Measurements from ENCODE around the gene ZNF334.

The ZNF334 gene

DNA sequence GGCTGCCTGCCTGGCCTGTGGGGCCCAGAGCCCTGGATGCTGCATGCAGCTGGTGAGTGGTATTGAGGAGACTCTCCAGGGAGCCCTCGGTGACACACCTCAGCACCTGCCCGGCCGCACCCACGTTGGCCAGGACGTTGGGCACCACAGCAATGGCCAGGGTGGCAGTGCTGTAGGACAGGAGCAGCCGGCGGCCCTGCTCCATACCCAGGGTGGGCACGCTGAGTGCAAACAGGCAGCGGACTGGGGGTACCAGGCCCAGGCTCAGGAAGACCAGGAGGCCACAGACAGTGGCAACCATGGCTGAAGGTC lies 32.4 kb upstream of the ZNF334 start:
- DNase-seq (ENCODE audit: low spot score) = no peak

DNA sequence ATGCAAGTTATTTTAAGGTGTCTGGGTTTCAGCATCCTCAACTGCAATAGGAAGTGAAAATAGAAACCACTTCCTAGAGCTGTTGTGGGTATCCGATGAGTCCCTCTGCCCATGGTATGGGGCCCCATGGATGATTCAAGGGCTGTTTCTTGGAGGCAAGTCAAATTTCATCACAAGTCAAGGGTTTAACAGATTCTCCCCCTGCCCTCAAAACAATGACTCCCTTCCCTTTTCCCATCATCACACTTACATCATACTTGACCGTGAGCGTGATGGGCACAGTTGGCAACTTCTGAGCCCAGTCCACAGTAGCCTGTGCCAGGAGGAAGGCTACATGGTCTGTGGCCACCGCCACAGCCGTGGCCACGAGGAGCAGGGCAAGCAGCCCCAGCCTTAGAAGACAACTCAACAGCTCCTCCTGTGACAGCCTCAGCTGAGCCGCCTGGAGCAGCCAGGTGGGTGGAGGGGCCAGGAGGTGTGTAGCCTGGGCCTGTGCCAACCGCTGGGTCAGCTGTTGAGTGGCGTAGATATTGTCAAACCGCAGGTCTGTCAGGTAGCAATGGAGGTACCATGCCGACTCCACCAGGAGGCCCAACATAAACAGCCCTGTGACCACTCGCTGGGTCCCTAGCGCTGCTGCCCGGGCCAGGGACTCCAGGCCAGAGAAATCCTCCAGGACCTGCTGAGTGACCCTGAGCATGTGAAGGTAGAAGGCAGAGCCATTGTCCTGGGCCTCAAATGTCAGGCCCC lies 31.9 kb upstream of the ZNF334 start:
- DNase-seq (ENCODE audit: low spot score) = peak; percentile 25

DNA sequence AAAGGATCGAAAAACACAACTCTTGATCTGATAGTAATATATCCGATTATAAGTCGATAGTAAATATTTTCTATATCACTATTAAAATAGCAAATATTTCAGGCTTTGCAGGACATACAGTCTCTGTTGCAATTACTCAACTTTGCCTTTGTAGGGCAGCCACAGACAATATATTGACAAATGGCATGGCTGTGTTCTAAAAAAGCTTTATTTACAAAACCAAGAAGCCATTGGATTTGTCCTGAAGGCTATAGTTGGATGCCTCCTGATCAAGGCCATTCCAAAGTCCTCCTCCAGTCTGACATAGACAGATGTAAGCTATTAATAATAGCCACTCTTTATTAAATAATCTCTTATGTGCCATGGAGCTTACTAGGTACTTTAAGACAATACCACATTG lies 31.2 kb upstream of the ZNF334 start:
- DNase-seq (ENCODE audit: low spot score) = no peak

DNA sequence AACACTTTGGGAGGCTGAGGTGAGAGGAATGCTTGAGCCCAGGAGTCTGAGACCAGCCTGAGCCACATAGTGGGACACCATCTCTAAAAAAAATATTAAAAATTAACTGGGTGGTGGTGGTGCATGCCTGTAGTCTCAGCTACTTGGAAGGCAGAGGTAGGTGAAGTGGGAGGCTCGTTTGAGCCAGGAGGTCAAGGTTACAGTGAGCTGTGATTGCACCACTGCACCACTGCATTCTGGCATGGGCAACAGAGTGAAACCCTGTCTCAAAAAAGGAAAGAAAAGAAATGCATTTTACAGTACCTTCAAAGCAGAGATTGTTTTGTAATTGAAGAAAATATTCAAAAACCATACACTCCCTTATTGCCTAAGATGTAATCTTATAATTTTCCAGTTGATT lies 30.6 kb upstream of the ZNF334 start:
- DNase-seq (ENCODE audit: low spot score) = no peak

DNA sequence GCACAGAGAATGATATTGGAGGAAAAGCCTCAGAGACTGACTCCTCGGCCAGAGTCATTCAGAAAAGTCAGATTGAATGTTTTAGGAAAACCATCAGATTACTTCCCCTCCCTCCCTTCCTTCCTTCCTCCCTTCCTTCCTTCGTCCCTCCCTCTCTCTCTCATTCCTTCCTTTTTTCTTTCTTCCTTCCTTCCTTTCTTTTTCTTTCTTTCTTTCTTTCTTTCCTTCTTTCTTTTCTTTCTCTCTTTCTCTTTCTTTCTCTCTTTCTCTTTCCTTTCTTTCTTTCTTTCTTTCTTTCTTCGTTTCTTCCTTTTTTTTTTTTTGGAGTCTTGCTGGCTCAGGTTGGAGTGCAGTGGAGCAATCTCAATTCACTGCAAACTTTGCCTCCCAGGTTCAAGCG lies 29.7 kb upstream of the ZNF334 start:
- DNase-seq (ENCODE audit: low spot score) = no peak

DNA sequence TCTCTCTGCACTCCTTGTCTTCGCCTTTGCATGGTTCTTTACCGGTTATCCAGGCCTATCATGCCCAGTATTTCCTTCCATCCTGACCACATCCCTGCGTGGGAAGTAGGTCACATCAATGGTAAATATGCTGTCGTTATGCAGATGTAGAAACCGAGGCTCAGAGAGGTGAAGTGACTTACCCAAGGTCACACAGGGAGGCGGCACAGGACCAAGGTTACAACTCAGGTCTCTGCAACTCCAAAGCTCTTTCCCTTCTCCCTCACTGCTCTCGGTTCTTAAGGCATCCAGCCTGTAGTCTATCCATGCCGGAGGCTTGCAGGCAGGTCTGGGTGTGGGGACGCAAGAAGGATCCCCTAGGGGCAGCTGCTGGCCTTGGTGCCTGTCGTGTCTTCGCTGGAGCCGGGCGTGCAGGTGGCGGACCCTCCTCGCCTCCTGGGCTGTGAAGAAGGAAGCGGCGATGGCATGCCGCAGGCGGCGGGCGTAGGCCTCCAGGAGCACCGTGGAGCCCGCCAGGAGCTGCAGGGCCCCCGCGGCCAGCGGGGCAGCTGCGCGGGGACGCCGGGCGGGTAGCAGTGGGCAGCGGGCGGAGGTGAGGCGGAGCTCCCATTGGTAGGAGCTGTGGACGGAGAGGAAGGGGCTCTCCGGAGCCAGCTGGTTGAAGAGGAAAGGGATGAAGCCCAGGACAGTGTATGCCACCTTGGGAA lies 28.0 kb upstream of the ZNF334 start:
- no peak for DNase-seq (ENCODE audit: low spot score)

DNA sequence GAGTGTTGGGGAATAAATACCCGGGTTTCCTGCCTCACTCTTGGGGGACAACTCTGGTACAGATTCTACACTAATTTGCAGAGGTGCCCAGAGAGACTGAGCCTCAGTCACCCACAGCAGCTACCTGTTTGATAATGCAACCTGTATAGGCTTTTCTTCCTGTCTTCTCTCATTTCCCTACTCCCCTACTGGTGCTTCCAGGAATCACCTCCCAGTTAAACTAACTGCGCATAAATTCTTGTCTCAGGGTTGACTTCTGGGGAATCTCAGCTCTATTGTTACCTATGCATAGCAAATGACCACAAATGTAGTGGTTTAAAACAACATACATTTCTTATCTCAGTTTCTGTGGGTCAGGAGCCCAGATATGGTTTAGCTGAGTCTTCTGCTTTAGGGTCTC lies 25.8 kb upstream of the ZNF334 start:
- DNase-seq (ENCODE audit: low spot score) = no peak

DNA sequence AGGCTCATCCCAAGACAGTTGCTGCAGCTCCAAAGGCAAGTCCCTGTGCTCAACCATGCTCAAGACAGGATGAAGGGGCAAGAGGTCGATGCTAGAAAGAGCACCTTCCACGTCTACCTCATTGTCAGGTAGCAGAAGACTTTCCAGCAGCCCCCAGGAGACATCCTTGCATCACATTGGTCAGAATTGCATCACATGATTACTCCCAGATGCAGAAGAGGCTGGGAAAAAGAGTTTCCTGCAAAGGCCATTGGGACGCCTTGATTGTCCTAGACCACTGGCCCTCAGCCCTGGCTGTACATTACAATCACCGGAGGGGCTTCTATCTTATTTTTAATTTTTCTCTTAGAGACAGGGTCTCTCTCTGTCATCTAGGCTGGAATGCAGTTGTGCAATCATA lies 17.3 kb upstream of the ZNF334 start:
- DNase-seq (ENCODE audit: low spot score) = no peak

DNA sequence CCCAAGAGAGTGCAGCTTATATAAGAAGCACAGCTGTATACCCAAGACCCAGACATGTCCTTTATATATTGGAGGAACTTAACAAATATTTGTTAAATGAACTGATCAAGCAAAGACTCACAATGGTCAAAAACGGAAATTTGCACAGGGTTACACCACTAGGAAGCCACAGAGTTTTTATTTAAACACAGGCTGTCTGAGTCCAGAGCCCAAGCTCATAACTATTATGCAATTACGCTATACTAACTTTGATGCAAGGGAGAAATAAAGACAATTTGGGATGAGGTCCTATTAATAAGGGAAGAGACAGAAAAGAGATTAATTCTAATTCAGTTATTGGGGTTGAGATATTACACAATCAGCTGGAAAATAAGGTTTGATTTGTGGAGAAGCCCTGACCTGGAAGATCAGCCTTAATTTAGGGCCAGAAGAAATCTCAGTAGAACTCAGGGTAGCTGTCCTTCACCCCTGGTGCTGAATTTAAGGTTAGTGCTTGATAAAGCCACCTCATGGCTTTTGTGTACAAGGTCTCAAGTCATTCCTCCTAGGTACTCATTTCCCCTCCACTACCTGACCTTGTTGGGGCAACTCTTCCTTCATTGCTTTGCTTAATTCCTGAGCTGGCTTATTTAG lies 10.5 kb upstream of the ZNF334 start:
- peak; percentile 45 for DNase-seq (ENCODE audit: low spot score)

DNA sequence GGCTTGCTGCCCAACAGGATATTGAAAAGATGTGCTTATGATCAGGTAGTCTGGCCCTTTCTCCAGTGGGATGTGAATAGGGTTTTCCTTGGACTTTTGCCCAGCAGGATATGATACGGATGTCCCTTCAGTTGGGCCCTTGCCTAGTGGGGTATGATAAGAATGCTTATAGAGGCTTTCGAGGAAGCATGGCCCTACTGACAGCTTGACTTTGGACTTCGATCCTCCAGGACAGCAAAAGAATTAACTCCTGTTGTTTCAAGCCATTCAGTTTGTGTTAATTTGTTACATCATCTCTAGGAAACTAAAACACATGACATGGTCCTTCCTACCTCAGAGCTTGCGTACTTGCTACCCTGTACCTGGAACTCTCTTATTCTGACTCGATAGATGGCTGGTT lies 9.7 kb upstream of the ZNF334 start:
- DNase-seq (ENCODE audit: low spot score) = no peak

DNA sequence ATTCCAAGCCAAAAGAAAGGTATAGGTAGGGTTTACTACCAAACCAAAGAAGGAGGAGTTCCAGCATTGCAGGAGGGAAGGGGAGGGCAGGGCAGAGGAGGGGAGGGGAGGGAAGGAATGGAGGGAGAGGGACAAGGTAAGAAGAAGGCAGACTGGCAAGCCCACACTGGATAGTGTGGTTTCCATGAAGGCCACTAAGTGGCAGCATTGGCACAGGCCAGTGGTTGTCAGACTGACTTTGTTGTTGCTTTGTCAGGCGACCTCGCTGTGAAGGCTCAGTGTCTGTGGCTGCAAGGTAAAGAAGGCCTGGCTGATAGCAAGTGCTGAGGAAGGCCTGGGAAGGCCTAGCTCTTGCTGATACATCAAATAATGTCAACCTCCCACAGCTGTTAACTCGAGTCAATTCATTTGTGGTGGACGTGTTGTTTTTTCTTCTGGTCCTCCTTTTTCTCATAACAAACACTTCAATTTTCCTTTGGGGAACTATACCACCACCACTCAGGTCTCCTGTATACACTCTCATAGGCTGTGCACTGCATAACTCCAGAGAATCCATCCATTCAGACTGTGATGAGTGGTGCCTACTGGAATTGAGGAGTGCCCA lies 7.7 kb upstream of the ZNF334 start:
- DNase-seq (ENCODE audit: low spot score) = peak; percentile 61

DNA sequence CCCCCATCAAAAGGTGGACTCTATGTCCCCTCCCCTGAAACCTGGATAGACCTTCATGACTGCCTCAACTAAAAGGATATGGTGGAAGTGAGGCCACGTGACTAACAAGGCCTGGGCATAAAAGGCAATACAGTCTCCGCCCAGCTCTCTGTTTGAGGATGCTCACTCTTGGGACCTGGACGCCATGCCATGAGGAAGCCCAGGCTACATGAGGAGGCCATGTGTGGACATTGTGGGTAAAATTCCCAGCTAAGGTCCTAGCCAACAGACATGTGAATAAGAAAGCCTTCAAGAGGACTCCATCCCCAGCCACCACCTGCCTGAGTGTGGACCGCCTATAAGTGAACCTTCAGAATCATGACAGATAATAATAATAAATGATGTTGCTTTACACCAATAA lies 7.2 kb upstream of the ZNF334 start:
- DNase-seq (ENCODE audit: low spot score) = no peak

DNA sequence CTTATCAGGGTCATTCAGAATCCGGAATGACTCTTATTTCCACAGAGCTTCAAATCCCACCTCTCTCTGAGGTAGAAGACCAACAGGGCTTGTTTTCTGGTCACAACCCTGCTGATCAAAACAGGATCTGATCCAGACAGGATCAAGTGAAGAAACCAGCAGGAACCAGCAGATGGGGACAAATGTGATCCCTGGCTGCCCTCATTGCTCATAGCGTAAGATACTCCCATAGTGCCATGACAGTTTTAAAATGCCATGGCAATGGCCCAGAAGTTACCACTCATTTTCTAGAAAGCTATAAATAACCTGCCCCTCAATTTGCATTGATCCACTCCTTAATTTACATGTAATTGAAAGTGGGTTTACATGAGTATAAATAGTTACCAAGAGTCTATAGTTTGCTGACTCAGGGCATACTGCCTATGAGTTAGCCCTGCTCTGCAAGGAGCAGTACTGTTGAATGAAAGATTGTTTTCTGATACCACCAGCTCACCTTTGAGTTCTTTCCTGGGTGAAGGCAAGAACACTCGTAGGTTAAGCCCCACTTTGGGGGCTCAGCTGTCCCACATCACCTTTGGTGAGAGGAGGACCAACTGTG lies 6.2 kb upstream of the ZNF334 start:
- no peak for DNase-seq (ENCODE audit: low spot score)

DNA sequence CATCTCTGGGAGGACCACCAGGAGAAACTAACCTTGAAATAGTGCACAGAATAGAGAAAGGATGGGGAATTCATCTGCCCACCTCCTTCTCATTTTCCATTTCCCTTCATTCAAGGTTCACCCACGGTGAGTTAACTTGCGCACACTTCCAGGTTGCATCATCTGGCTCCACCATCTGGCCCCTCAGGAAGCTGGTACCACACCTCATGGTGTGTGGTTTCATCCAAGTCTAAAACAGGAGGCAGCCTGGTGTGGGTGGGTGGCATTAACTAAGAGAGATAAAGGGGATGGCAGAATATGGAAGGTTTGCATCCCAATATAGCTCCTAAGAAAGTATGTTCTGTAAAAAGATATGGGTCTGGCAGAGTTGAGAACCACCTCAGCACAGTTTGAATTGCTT lies 3.8 kb downstream of the ZNF334 start:
- DNase-seq (ENCODE audit: low spot score) = no peak

DNA sequence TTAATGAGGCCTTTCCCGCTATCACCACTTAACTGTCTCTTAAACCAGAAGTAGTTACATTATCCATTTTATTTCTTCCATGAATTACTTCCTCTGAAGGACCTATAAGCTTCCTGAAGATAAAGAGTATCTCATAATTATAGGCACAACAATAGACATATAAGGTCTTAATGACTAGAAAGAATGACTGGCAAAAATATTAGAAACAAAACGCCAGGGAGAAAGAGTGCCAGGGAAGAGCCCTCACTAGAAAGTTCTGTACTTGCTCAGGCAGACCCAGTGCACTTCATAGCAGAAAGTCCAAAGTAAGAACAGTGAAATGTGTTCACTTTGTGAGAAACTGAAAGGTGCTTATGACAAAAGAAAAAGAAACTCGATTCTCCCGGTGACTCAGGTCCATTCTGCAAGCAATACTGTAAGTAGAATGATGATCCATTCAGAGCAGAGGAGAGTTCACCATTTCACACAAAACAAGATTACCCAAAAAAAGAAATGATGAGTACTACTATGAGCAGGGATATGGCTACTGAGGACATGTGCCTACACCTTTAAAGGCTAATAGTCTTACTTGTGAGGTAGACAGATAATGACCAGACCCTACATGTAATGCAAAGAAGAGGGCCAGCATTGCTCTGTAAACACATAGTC lies 5.5 kb downstream of the ZNF334 start:
- no peak for DNase-seq (ENCODE audit: low spot score)

DNA sequence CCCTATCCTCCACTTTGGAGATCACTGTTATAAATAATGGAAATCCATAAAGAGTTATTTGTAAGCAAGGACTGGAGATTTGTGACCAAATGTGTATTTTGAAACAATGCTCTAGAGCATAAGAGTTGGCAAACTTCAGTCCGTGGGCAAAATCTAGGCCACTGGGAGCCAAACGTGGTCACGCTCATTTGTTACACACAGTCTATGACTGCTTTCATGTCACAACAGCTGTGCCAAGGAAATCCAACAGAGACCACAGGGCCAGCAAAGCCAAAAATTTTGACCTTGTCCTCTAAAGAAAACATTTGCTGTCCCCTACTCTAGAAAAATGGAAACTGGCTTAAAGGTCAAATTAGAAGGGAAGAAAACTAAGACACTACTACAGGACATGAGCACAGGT lies 7.9 kb downstream of the ZNF334 start:
- no peak for DNase-seq (ENCODE audit: low spot score)

DNA sequence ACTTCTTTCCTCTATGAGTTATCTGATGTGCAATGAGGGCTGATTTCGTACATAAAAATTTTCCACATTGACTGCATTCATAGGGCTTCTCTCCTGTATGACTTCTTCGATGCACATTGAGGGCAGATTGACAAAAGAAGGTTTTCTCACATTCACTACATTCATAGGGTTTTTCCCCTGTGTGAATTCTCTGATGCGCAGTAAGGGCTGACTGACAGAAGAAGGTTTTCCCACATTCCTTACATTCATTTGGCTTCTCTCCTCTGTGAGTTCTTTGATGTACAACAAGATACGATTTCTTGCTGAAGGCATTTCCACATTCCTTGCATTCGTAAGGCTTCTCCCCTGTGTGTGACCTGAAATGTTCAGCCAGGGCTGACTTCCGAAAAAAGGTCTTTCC lies 11.4 kb downstream of the ZNF334 start:
- DNase-seq (ENCODE audit: low spot score) = no peak

DNA sequence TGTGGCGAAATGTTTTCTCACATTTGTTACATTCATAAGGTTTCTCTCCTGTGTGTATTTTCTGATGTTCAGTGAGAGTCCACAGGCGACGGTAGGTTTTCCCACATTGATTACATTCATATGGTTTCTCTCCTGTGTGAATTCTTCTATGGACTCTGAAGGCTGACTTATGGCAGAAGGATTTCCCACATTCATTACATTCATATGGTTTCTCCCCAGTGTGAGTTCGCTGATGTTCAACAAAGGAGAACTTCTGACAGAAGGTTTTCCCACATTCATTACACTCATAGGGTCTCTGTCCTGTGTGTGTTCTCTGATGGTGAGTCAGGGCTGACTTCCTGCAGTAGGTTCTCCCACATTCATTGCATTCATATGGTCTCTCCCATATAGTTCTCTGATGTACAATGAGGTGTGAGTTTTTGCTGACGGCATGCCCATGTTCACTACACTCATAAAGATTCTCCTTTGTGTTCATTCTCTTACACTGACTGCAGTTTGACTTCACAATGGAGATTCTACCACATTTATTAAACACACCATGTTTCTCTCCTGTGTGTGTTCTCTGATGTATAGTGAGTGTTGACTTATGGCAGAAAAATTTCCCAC lies 11.9 kb downstream of the ZNF334 start:
- no peak for DNase-seq (ENCODE audit: low spot score)

DNA sequence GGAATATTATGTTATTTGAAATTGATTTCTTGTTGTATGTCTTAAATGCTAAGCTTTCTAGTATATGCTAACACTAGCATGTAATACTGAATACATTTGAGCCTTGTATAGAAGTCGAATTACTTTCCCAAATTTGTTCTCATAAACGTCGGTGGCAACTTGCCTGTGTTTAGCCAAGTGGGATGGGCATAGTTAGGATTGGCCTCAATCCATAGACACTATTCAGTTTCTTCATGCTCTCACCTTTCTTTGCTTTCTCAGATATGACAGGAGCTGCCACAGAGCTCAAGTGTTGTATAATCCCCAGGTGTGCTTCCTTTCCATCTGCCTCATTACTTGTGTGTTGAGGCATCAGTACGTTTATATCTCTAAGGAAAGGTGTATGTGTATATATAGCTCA lies 19.3 kb downstream of the ZNF334 start:
- no peak for DNase-seq (ENCODE audit: low spot score)

DNA sequence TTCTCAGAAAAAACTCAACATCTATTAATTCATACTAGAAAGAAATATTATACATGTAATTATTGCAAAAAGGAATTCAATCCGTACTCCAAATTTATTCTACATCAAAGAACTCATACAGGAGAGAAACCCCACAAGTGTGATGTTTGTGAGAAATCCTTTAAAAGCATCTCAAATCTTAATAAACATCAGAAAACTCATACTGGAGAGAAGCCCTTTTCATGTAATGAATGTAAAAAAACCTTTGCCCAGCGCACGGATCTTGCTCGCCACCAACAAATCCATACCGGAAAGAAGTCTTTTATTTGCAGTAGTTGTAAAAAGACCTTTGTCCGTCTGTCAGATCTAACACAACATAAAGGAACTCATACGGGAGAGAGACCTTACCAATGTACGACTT lies 22.0 kb downstream of the ZNF334 start:
- no peak for DNase-seq (ENCODE audit: low spot score)

DNA sequence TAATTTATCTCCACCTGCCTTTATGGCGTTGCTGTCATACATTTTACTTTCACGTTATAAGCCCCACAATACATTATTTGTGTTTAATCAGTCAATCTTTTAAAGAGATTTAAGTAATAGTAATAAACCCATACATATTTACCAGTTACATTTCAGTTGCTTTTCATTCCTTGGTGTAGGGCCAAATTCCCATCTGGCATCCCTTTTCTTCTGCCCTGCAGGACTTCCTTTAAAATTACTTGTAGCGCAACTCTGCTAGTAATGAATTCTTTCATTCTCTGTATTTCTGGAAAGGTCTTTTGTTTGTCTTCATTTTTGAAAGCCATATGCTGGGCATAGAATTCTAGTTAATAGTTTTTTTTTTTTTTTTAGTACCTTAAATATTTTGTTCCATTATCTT lies 24.9 kb downstream of the ZNF334 start:
- DNase-seq (ENCODE audit: low spot score) = no peak

DNA sequence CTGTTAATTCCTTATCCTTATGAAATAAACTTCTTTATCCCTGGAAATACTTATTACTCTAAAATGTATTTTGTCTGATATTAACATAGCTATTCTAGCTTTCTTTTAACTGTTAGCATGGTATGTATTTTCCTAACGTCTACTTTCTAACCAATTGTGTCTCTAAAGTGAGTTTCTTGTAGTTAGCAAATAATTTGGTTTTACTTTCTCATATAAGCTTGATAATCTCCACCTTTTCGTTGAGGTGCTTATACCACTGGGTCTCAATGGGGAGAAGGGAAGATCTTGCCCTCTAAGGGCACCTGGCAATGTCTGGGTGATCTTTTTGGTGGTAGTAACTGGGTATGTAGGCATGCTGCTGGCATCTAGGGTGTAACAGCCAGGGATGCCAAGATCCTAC lies 25.7 kb downstream of the ZNF334 start:
- DNase-seq (ENCODE audit: low spot score) = no peak

All from RKO (cell line).